Sigmoid colon (tissue), 7 donors: Measurements from ENCODE around the gene TMEM140. TPM values are rescaled to one million over a fixed set of nuclear protein-coding genes. Genes with fewer than 3 reads are reported as not detected.
"Not testable (repeated sequence)": the region's sequence is repeated elsewhere in the genome, so short reads cannot be mapped to it uniquely, and the experiment has no call there.

Source experiments
- DNase-seq: peaks from one replicate; pipeline ENCODE4 v3.0.0-alpha.2; 2019
- H3K27ac ChIP-seq, 4 donors: fragments of 200-600 bp; sonication (generic); one replicate each; pipeline ENCODE4 v1.5.1; 2016 to 2019; ENCODE audit warnings: mild to moderate bottlenecking in 1 of 4
- H3K27me3 ChIP-seq, 3 donors: fragments of 200-600 bp; sonication (generic); one replicate each; pipeline ENCODE4 v1.5.1; 2019; ENCODE audit warnings: mild to moderate bottlenecking in 1 of 3
- H3K36me3 ChIP-seq, 4 donors: fragments of 200-600 bp; sonication (generic); one replicate each; pipeline ENCODE4 v1.5.1; 2016 to 2019
- H3K4me1 ChIP-seq, 4 donors: fragments of 200-600 bp; sonication (generic); one replicate each; pipeline ENCODE4 v1.5.1; 2017 to 2019
- H3K4me3 ChIP-seq, 4 donors: fragments of 200-600 bp; sonication (generic); one replicate each; pipeline ENCODE4 v1.5.1; 2017 to 2019; ENCODE audit warnings: mild to moderate bottlenecking in 2 of 4, moderate library complexity in 1 of 4
- H3K9me3 ChIP-seq, 4 donors: fragments of 200-600 bp in 3 of 4; sonication (generic) in 3 of 4; one replicate each; pipeline versions ENCODE4 v1.5.1 to v1.6.1; 2013 to 2019
- CTCF ChIP-seq, 4 experiments: fragments of 450-650 bp in 3 of 4; fragments of 200-600 bp in 1 of 4; IDR thresholded peaks; one replicate each; pipeline ENCODE4 v1.5.1; 2016 to 2019; ENCODE audit warnings: antibody characterized with exemption in 4 of 4, mild to moderate bottlenecking in 3 of 4, moderate library complexity in 2 of 4
- EP300 ChIP-seq, 4 donors: sonication (generic); formaldehyde crosslinking; IDR thresholded peaks; one replicate each; pipeline ENCODE4 v1.6.1; 2017; ENCODE audit warnings: antibody characterized with exemption in 4 of 4
- POLR2A ChIP-seq, 2 donors: fragments of 450-650 bp; IDR thresholded peaks; one replicate each; pipeline ENCODE4 v1.6.1; 2016; ENCODE audit warnings: antibody characterized with exemption in 2 of 2, mild to moderate bottlenecking in 2 of 2, moderate library complexity in 2 of 2
- POLR2AphosphoS5 ChIP-seq, 4 donors: sonication (generic); formaldehyde crosslinking; IDR thresholded peaks; one replicate each; pipeline ENCODE4 v1.6.1; 2017; ENCODE audit warnings: antibody characterized with exemption in 4 of 4
- WGBS, 2 donors: extraction: QIAGEN DNeasy Blood & Tissue Kit; methylation state at CpG; one replicate each; pipeline ENCODE4 v1.1.7; 2013; 5-methylcytosine and 5-hydroxymethylcytosine counted together
- intact Hi-C: fragments of 100-400 bp; cut with DNase I; formaldehyde crosslinking; loops from one replicate; pipeline ENCODE4 v1.15.1; 2023
- polyA plus RNA-seq, 3 donors: library from polyadenylated mRNA; stranded (reverse); fragments of 200-250 nt; gene quantifications; one replicate each; pipeline ENCODE4 v1.2.3, GENCODE V29; 2013
- total RNA-seq, 4 donors: library from RNA; depleted of rRNA; stranded (reverse); fragments of >200 nt; gene quantifications; one replicate each; pipeline ENCODE4 v1.1.0, GENCODE V29; 2016
- donor health status: healthy with polysubstance abuse.
- donor health status: Bipolar disorder and iron deficiency.
- donor health status: healthy.

TMEM140 gene
- total and polyA plus RNA-seq, 7 donors = 5.4 to 29.6 (median 18.3) TPM

- no peaks in the 10 kb centered on the region for H3K9me3 ChIP-seq
- H3K4me3 ChIP-seq = peak within 1 kb of the TSS; percentile 61 to 92 (median 74)
- 0% methylated on average over 77 of the region's 77 CpGs for WGBS, 2 donors
- intact Hi-C loops = loop anchor here (1.0 kb wide), 3 partner anchors 22 to 480 kb away; partner anchors contain the start of gene TMEM140
- H3K27ac ChIP-seq = peak within 1 kb of the TSS; percentile 94 to 99 (median 96)
- no peaks in the 10 kb centered on the region for H3K27me3 ChIP-seq
- H3K36me3 ChIP-seq = peaks cover 7 to 31% (median 16%) of the 10 kb centered on the region in 4 donors
- DNase-seq = peak; percentile 97
- H3K4me1 ChIP-seq = peaks cover 0 to 46% (median 38%) of the 10 kb centered on the region in 4 donors
- TF ChIP-seq CTCF (IDR thresholded peaks at IDR 0.05) (peak; percentile 35 to 62 (median 44)), EP300 (IDR thresholded peaks at IDR 0.05) (no peak), POLR2A (IDR thresholded peaks at IDR 0.05) (peak in 1 of 2 donors; percentile 49), POLR2AphosphoS5 (IDR thresholded peaks at IDR 0.05) (peak; percentile 56 to 85 (median 83))
Measured at GRCh38 chr7:135170274-135170997, 22.6 kb downstream of the TMEM140 start, which contains the start of gene CYREN. TSS of gene CYREN (minus strand) at chr7:135170707. CDS start at chr7:135168922, 1,785 bp downstream.

DNA sequence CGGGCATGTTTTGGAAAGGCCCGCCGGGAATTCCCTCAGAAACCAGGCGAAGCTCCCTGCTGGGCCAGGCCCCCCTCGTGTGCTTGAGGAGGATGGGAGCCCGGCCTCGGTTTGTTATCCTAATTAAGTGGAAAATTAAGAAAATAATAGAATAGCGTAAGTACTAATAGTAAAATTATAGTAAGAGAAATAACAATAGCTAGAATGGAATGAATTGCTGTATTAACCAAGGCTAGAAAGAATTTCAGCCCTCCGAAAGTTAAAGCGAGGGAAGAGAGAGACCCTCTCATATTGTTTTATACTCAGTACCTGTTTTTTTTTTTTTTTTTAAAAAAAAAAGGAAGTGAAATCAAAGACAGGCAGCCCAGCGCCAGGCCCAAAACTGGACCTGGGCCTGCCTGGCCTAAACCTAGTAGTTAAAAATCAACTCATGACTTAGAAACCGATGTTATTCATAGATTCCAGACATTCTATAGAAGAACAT lies 23.2 kb downstream of the TMEM140 start:
- H3K27me3 ChIP-seq, DNase-seq, H3K9me3 ChIP-seq: not testable (repeated sequence)
- H3K4me3 ChIP-seq = peak overlapping the region; percentile 61 to 92 (median 74)
- peaks cover 5 to 25% (median 11%) of the 10 kb centered on the region in 4 donors for H3K36me3 ChIP-seq
- H3K27ac ChIP-seq = peak overlapping the region; percentile 94 to 99 (median 96)
- peaks cover 0 to 46% (median 38%) of the 10 kb centered on the region in 4 donors for H3K4me1 ChIP-seq
- WGBS, 2 donors = 20 to 34% methylated on average over 12 of the region's 12 CpGs
- intact Hi-C loops = loop anchor here (1.0 kb wide), 3 partner anchors 23 to 481 kb away; partner anchors contain the start of gene TMEM140

- peaks cover 0 to 43% (median 38%) of the 10 kb centered on the region in 4 donors for H3K4me1 ChIP-seq
- H3K9me3 ChIP-seq, intact Hi-C loops, H3K27me3 ChIP-seq: not testable (repeated sequence)
- H3K27ac ChIP-seq = peak overlapping the region; percentile 94 to 99 (median 96)
- peak overlapping the region in 2 of 4 donors; percentile 61 to 92 for H3K4me3 ChIP-seq
- DNase-seq = peak; percentile 89
- peaks cover 5 to 18% (median 8%) of the 10 kb centered on the region in 4 donors for H3K36me3 ChIP-seq
- 78 to 90% methylated on average over 19 of the region's 19 CpGs for WGBS, 2 donors
- TF ChIP-seq POLR2AphosphoS5 (IDR thresholded peaks at IDR 0.05) = peak in 3 of 4 donors; percentile 20 to 41 (median 26)
Measured at GRCh38 chr7:135171581-135172291, 23.9 kb downstream of the TMEM140 start.

DNA sequence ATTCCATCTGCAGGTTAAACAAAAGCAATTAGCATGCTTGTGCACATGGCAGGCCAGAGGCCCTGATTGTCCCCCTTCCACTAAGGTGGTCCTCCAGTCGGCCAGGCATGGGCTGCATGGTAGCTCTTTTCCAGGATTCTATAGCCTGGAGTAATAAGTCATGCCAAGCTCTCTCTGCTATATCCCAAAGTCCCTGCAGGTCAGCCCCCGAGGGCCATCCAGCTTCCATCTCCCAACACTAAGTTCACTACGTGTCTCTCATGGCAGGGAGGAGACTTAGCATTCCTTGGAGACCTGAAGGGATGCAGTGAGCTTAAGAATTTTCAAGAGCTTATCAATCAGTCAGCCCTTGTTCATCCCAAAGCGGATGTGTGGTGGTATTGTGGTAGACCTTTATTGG lies 26.0 kb downstream of the TMEM140 start:
- H3K27ac ChIP-seq, H3K4me3 ChIP-seq, H3K9me3 ChIP-seq, H3K27me3 ChIP-seq, H3K36me3 ChIP-seq, DNase-seq, intact Hi-C loops: not testable (repeated sequence)
- peaks cover 0 to 25% (median 22%) of the 10 kb centered on the region in 4 donors for H3K4me1 ChIP-seq
- WGBS, 2 donors = 85 to 86% methylated on average over 4 of the region's 4 CpGs

DNA sequence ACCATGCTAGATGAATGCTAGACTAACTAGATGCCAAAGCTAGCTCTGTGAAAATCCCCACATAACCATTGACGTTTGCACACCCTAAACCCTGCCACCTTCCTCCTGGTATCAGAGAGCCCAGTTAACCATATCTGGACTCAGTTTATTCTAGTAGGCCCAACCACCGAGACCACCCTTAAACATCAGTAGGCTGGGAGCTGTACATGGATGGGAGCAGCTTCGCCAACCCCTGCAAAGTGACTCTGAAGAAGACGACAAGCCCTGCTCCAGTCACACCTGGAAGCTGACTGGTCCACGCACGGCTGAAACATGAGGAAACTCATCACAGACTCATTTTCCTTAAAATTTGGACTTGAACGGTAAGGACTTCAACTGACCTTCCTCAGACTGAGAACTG lies 27.1 kb downstream of the TMEM140 start:
- Histone ChIP-seq H3K9me3 (peaks cover 0 to 3% (median 0%) of the 10 kb centered on the region in 4 donors), H3K27ac (no peak overlapping the region), H3K27me3 (no peaks in the 10 kb centered on the region), H3K4me1 (peaks cover 0 to 15% (median 12%) of the 10 kb centered on the region in 4 donors), H3K4me3 (no peak overlapping the region), H3K36me3 (no peaks in the 10 kb centered on the region)
- no peak for TF ChIP-seq POLR2AphosphoS5 (IDR thresholded peaks at IDR 0.05)
- no peak for TF ChIP-seq EP300 (IDR thresholded peaks at IDR 0.05)
- no peak for TF ChIP-seq CTCF (IDR thresholded peaks at IDR 0.05)
- no peak for TF ChIP-seq POLR2A (IDR thresholded peaks at IDR 0.05)
- no peak for DNase-seq
- intact Hi-C loops = no loop called here
- 93 to 94% methylated on average over 7 of the region's 7 CpGs for WGBS, 2 donors

- H3K27me3 ChIP-seq = no peaks in the 10 kb centered on the region
- 93 to 94% methylated on average over 6 of the region's 6 CpGs for WGBS, 2 donors
- TF ChIP-seq POLR2AphosphoS5 (IDR thresholded peaks at IDR 0.05) = no peak
- no peak for DNase-seq
- no peak overlapping the region for H3K27ac ChIP-seq
- no peak overlapping the region for H3K4me3 ChIP-seq
- H3K9me3 ChIP-seq = peaks cover 0 to 10% (median 5%) of the 10 kb centered on the region in 4 donors
- peaks cover 0 to 11% (median 10%) of the 10 kb centered on the region in 4 donors for H3K4me1 ChIP-seq
- peaks cover 0 to 4% (median 0%) of the 10 kb centered on the region in 4 donors for H3K36me3 ChIP-seq
- intact Hi-C loops = no loop called here
Measured at GRCh38 chr7:135175931-135176330, 28.1 kb downstream of the TMEM140 start.
